ENCODE measurements around the gene MDM2.

- no peak for TF ChIP-seq CTCF (IDR thresholded peaks at IDR 0.05; ENCODE audit: extremely low read depth in 1 of 2, insufficient read depth in 1 of 2, low read depth in 1 of 2, low read length in 2 of 2)
- TF ChIP-seq POLR2A (IDR thresholded peaks at IDR 0.05; ENCODE audit: low read depth, low read length): no peak
- TF ChIP-seq EZH2 (IDR thresholded peaks at IDR 0.05; ENCODE audit: borderline replicate concordance, low read depth, low read length, severe bottlenecking): no peak
- no peak for TF ChIP-seq POLR2AphosphoS5 (IDR thresholded peaks at IDR 0.05; ENCODE audit: insufficient read depth, low read depth, low read length)
- no peak for TF ChIP-seq MAX (IDR thresholded peaks at IDR 0.05; ENCODE audit: insufficient read depth, insufficient read length)
Measured at GRCh38 chr12:68855771-68856170, 47.8 kb downstream of the MDM2 start.
